Endodermal cell (in vitro differentiated cells): ENCODE results near the gene MRFAP1. TPM values are rescaled to one million over a fixed set of nuclear protein-coding genes. Genes with fewer than 3 reads are reported as not detected.

Source experiments
- DNase-seq: peaks from one replicate; pipeline ENCODE4 v3.0.0-alpha.2; 2017
- H3K27ac ChIP-seq: 2 replicates; pipeline ENCODE4 v1.5.1; 2013; ENCODE audit warnings: mild to moderate bottlenecking, low read depth, low read length, moderate library complexity
- H3K27me3 ChIP-seq: 2 replicates; pipeline ENCODE4 v1.6.1; 2013; ENCODE audit warnings: mild to moderate bottlenecking, low read length, moderate library complexity; ENCODE audit not compliant: insufficient read depth, control insufficient read depth, poor library complexity, severe bottlenecking
- H3K36me3 ChIP-seq: 2 replicates; pipeline ENCODE4 v1.7.0; 2013; ENCODE audit warnings: mild to moderate bottlenecking, low read length, moderate library complexity; ENCODE audit not compliant: control insufficient read depth, insufficient read depth
- H3K4me1 ChIP-seq: one replicate; pipeline ENCODE4 v1.7.0; 2013; ENCODE audit warnings: low read length; ENCODE audit not compliant: control insufficient read depth, insufficient read depth
- H3K4me3 ChIP-seq: 2 replicates; pipeline ENCODE4 v1.5.1; 2013; ENCODE audit warnings: mild to moderate bottlenecking, low read length, moderate library complexity
- H3K9ac ChIP-seq: 2 replicates; pipeline ENCODE4 v1.6.1; 2013; ENCODE audit warnings: mild to moderate bottlenecking, low read length, moderate library complexity; ENCODE audit not compliant: poor library complexity, severe bottlenecking; ENCODE audit errors: extremely low read depth
- H3K9me3 ChIP-seq: 2 replicates; pipeline ENCODE4 v1.6.1; 2013; ENCODE audit warnings: mild to moderate bottlenecking, low read length, moderate library complexity; ENCODE audit not compliant: control insufficient read depth
- H3K27ac Mint-ChIP-seq: 2 replicates; pipeline ENCODE4 v1.8.0; 2020; ENCODE audit warnings: mixed read lengths
- H3K27me3 Mint-ChIP-seq: 2 replicates; pipeline ENCODE4 v1.8.0; 2021; ENCODE audit warnings: mild to moderate bottlenecking, mixed read lengths; ENCODE audit not compliant: insufficient read depth
- H3K36me3 Mint-ChIP-seq: 2 replicates; pipeline ENCODE4 v1.8.0; 2020; ENCODE audit warnings: low read depth, mixed read lengths
- H3K4me1 Mint-ChIP-seq: 2 replicates; pipeline ENCODE4 v1.8.0; 2020; ENCODE audit warnings: mixed read lengths
- H3K4me3 Mint-ChIP-seq: 2 replicates; pipeline ENCODE4 v1.8.0; 2020; ENCODE audit warnings: mild to moderate bottlenecking, moderate library complexity, mixed read lengths
- H3K9me3 Mint-ChIP-seq: 2 replicates; pipeline ENCODE4 v1.8.0; 2020; ENCODE audit warnings: mild to moderate bottlenecking, mixed read lengths
- CTCF ChIP-seq: fragments of 200-600 bp; sonication (generic); conservative IDR thresholded peaks from 2 replicates; pipeline ENCODE4 v1.5.0; 2021; ENCODE audit warnings: antibody characterized with exemption, mild to moderate bottlenecking
- WGBS, 2 experiments: methylation state at CpG; one replicate each; pipeline versions ENCODE4 v1.1.5 to v1.1.7; 2013; ENCODE audit warnings: missing lambda C conversion rate in 2 of 2, mixed read lengths in 1 of 2; ENCODE audit not compliant: insufficient coverage in 1 of 2, insufficient read length in 1 of 2; 5-methylcytosine and 5-hydroxymethylcytosine counted together
- total RNA-seq, 2 donors: library from RNA; stranded (reverse); fragmentation: NEBNext Ultra II Directional in 1 of 2; extraction: Animal tissue kit (Norgen Biotek cat#: 25700) in 1 of 2; gene quantifications; 2 replicates in 1 of 2; 3 replicates in 1 of 2; pipeline ENCODE4 v1.2.1, GENCODE V29; 2021

Gene MRFAP1
- total RNA-seq, 2 donors from 2014 or later: 231 to 239 TPM

- Mint-ChIP-seq H3K4me3 (no peak overlapping the region), H3K36me3 (no peaks in the 10 kb centered on the region), H3K27me3 (peaks cover 45% of the 10 kb centered on the region), H3K27ac (no peak overlapping the region), H3K4me1 (no peaks in the 10 kb centered on the region), H3K9me3 (no peaks in the 10 kb centered on the region)
- H3K36me3 ChIP-seq: no peaks in the 10 kb centered on the region
- no peaks in the 10 kb centered on the region for H3K4me1 ChIP-seq
- DNase-seq: no peak
- peaks cover 31% of the 10 kb centered on the region for H3K27me3 ChIP-seq
- H3K4me3 ChIP-seq: no peak overlapping the region
- H3K27ac ChIP-seq: no peak overlapping the region
- 67 to 81% methylated on average over 25 to 55 of the region's 55 CpGs for WGBS, 2 experiments
- no peaks in the 10 kb centered on the region for H3K9me3 ChIP-seq
- no peak overlapping the region for H3K9ac ChIP-seq
- no peak for TF ChIP-seq CTCF
Measured at GRCh38 chr4:6663596-6664393, 23.3 kb downstream of the MRFAP1 start.

DNA sequence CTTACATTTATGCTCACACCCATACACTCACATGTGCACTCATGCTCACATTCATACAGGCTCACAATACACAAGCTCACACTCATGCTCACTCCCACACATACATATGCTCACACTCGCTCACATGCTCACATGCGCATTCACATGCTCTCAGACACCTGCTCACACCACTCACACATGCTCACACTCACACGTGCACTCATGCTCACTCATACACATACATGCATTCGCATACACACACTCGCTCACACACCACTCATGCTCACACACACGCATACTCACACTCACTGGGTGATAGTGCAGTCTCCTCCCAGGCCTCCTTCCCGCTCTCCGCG lies 24.8 kb downstream of the MRFAP1 start:
- Histone ChIP-seq H3K27me3 (peaks cover 18% of the 10 kb centered on the region), H3K9ac (no peak overlapping the region), H3K27ac (no peak overlapping the region), H3K4me3 (no peak overlapping the region), H3K9me3 (no peaks in the 10 kb centered on the region), H3K36me3 (no peaks in the 10 kb centered on the region), H3K4me1 (no peaks in the 10 kb centered on the region)
- WGBS, 2 experiments: 93 to 98% methylated on average over 6 to 8 of the region's 9 CpGs
- Mint-ChIP-seq H3K9me3 (no peaks in the 10 kb centered on the region), H3K27ac (no peak overlapping the region), H3K36me3 (no peaks in the 10 kb centered on the region), H3K27me3 (peaks cover 30% of the 10 kb centered on the region), H3K4me1 (no peaks in the 10 kb centered on the region), H3K4me3 (no peak overlapping the region)
- no peak for DNase-seq
- no peak for TF ChIP-seq CTCF

- Histone ChIP-seq H3K4me1 (no peaks in the 10 kb centered on the region), H3K4me3 (no peak overlapping the region), H3K9ac (no peak overlapping the region), H3K9me3 (no peaks in the 10 kb centered on the region), H3K36me3 (no peaks in the 10 kb centered on the region), H3K27ac (no peak overlapping the region), H3K27me3 (peaks cover 3% of the 10 kb centered on the region)
- no peak overlapping the region for H3K4me3 Mint-ChIP-seq
- peaks cover 4% of the 10 kb centered on the region for H3K9me3 Mint-ChIP-seq
- H3K27me3 Mint-ChIP-seq: peaks cover 3% of the 10 kb centered on the region
- no peak for TF ChIP-seq CTCF
- H3K27ac Mint-ChIP-seq: no peak overlapping the region
- DNase-seq: no peak
- 87 to 89% methylated on average over 6 to 10 of the region's 11 CpGs for WGBS, 2 experiments
- H3K4me1 Mint-ChIP-seq: no peaks in the 10 kb centered on the region
- no peaks in the 10 kb centered on the region for H3K36me3 Mint-ChIP-seq
Measured at GRCh38 chr4:6668391-6668790, 27.9 kb downstream of the MRFAP1 start.
